SU-DHL-6 (cell line): Measurements from ENCODE around the gene GLYR1.

Source experiments
- H2AFZ ChIP-seq: fragments of 200-600 bp; sonication (generic); 2 replicates; pipeline ENCODE4 v1.6.1; 2014; ENCODE audit warnings: low read depth, mild to moderate bottlenecking, moderate library complexity, mixed read lengths, antibody characterized with exemption, low read length; ENCODE audit not compliant: severe bottlenecking
- H3F3A ChIP-seq: fragments of 200-600 bp; shearing (Covaris generic); 2 replicates; pipeline ENCODE4 v1.6.0; 2016; ENCODE audit warnings: antibody characterized with exemption, mild to moderate bottlenecking; ENCODE audit not compliant: insufficient read depth
- H3K27ac ChIP-seq: fragments of 200-600 bp; sonication (generic); 2 replicates; pipeline ENCODE4 v1.5.1; 2016; ENCODE audit warnings: low read depth, mild to moderate bottlenecking, low read length, moderate library complexity, mixed read lengths
- H3K27me3 ChIP-seq: fragments of 200-600 bp; sonication (generic), shearing (Covaris generic); 2 replicates; pipeline ENCODE4 v1.6.0; 2014; ENCODE audit warnings: mild to moderate bottlenecking, low read length
- H3K36me3 ChIP-seq: fragments of 200-600 bp; sonication (generic); 2 replicates; pipeline ENCODE4 v1.6.1; 2014; ENCODE audit warnings: mild to moderate bottlenecking, low read length, mixed read lengths
- H3K4me2 ChIP-seq: fragments of 300-600, 200-600 bp; shearing (Covaris generic), sonication (generic); 2 replicates; pipeline ENCODE4 v1.6.0; 2014; ENCODE audit warnings: low read length, low read depth, mild to moderate bottlenecking; ENCODE audit not compliant: poor library complexity, severe bottlenecking
- H3K4me3 ChIP-seq: fragments of 200-600 bp; sonication (generic); 2 replicates; pipeline ENCODE4 v1.5.1; 2014; ENCODE audit warnings: antibody characterized with exemption, low read length, mild to moderate bottlenecking, mixed read lengths; ENCODE audit not compliant: insufficient read depth, poor library complexity, severe bottlenecking
- H3K79me2 ChIP-seq: fragments of 200-600 bp; sonication (generic); 2 replicates; pipeline ENCODE4 v1.6.1; 2014; ENCODE audit warnings: mild to moderate bottlenecking, low read length, moderate library complexity; ENCODE audit not compliant: insufficient read depth
- H3K9ac ChIP-seq: fragments of 200-600 bp; sonication (generic); 2 replicates; pipeline ENCODE4 v1.7.0; 2014; ENCODE audit warnings: mild to moderate bottlenecking, low read length
- H3K9me2 ChIP-seq: fragments of 200-600 bp; sonication (generic); replicated peaks from 2 replicates; pipeline ENCODE4 v1.6.1; 2014; ENCODE audit warnings: low read length; ENCODE audit not compliant: insufficient read depth
- H3K9me3 ChIP-seq: fragments of 200-600 bp; sonication (generic); 2 replicates; pipeline ENCODE4 v1.6.1; 2014; ENCODE audit warnings: low read length, mixed read lengths; ENCODE audit not compliant: insufficient read depth
- H4K20me1 ChIP-seq: fragments of 200-600 bp; sonication (generic); 2 replicates; pipeline ENCODE4 v1.6.1; 2014; ENCODE audit warnings: low read depth, mild to moderate bottlenecking, antibody characterized with exemption, low read length, moderate library complexity, mixed read lengths
- CTCF ChIP-seq: fragments of 200-600 bp; sonication (generic); IDR thresholded peaks from one replicate; pipeline ENCODE4 v1.5.1; 2017; ENCODE audit warnings: antibody characterized with exemption, mild to moderate bottlenecking, low read length, moderate library complexity; ENCODE audit not compliant: insufficient read depth, poor library complexity, severe bottlenecking
- EZH2phosphoT487 ChIP-seq: fragments of 200-600 bp; sonication (generic), shearing (Covaris generic); conservative IDR thresholded peaks from 2 replicates; pipeline ENCODE4 v1.6.1; 2018; ENCODE audit warnings: mild to moderate bottlenecking, antibody characterized with exemption, low read length, moderate library complexity, mixed read lengths

The GLYR1 gene

GRCh38 chr16:4830408-4830807 is 16.7 kb downstream of the GLYR1 start:
- Histone ChIP-seq H3K9me2 (no peaks in the 10 kb centered on the region), H3K9ac (no peak overlapping the region), H2AFZ (no peak overlapping the region), H3K79me2 (0 out of 2 replicates have a peak, but pooled peaks cover 11% of the 10 kb centered on the region), H3K27ac (no peak overlapping the region), H3K4me3 (no peak overlapping the region), H3K9me3 (no peaks in the 10 kb centered on the region), H4K20me1 (no peaks in the 10 kb centered on the region), H3K4me2 (no peak overlapping the region), H3F3A (no peaks in the 10 kb centered on the region), H3K27me3 (no peaks in the 10 kb centered on the region), H3K36me3 (peaks cover 13% of the 10 kb centered on the region; the same call in 1 of the 2 replicates)
- no peak for TF ChIP-seq CTCF
- TF ChIP-seq EZH2phosphoT487: no peak

- Histone ChIP-seq H3K9ac (no peak overlapping the region), H3K79me2 (0 out of 2 replicates have a peak, but pooled peaks cover 3% of the 10 kb centered on the region), H3K27me3 (no peaks in the 10 kb centered on the region), H4K20me1 (no peaks in the 10 kb centered on the region), H3K36me3 (peaks cover 13% of the 10 kb centered on the region; the same call in 1 of the 2 replicates), H3K4me3 (no peak overlapping the region), H3K9me3 (no peaks in the 10 kb centered on the region), H3F3A (no peaks in the 10 kb centered on the region), H3K9me2 (no peaks in the 10 kb centered on the region), H2AFZ (no peak overlapping the region), H3K4me2 (no peak overlapping the region), H3K27ac (no peak overlapping the region)
- TF ChIP-seq CTCF (no peak), EZH2phosphoT487 (no peak)
Measured at GRCh38 chr16:4828567-4829321, 18.3 kb downstream of the GLYR1 start.

- no peaks in the 10 kb centered on the region for H4K20me1 ChIP-seq
- no peaks in the 10 kb centered on the region for H3K27me3 ChIP-seq
- H3K9ac ChIP-seq: no peak overlapping the region
- H3K9me2 ChIP-seq: no peaks in the 10 kb centered on the region
- no peak overlapping the region for H3K4me2 ChIP-seq
- H3K9me3 ChIP-seq: no peaks in the 10 kb centered on the region
- H3K79me2 ChIP-seq: no peaks in the 10 kb centered on the region
- H3F3A ChIP-seq: no peaks in the 10 kb centered on the region
- H3K27ac ChIP-seq: no peak overlapping the region
- no peak for TF ChIP-seq EZH2phosphoT487
- TF ChIP-seq CTCF: no peak
- no peak overlapping the region for H2AFZ ChIP-seq
- peaks cover 16% of the 10 kb centered on the region; the same call in 1 of the 2 replicates for H3K36me3 ChIP-seq
- H3K4me3 ChIP-seq: no peak overlapping the region
Measured at GRCh38 chr16:4826980-4827379, 20.1 kb downstream of the GLYR1 start.
